Measurements from ENCODE around the gene CRMP1.
A peak's percentile ranks its signal among the peaks of the same experiment; 100 is the strongest.

Gene CRMP1

DNA sequence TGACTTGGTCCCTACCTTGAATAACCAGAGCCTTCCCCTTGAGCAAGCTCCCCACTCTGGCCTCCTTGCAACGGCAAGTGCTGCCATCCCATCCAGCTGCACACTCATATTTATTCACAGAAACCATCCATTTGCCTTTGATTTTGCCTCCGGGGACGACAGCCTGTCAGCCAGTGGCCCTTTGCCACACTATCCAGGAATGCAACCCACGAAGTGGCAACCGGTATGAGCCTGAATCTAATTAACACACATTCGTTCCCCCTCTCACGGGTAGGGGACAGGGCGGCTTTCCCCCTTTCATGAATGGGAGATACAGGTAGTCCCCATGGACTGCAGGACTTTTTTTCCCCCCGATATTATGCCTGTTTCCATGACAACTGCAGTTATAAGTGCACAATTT, 15.5 kb downstream of the CRMP1 start:
- peaks cover 67% of the 10 kb centered on the region for H3K79me1 ChIP-seq (ENCODE audit: low read length)
- no peak overlapping the region for H3K9ac ChIP-seq (ENCODE audit: low read length)
- peaks cover 2% of the 10 kb centered on the region for H3K4me1 ChIP-seq (ENCODE audit: control insufficient read depth, low read depth, low read length)
- no peak overlapping the region for H2BK5ac ChIP-seq (ENCODE audit: low read length)
- H3K27ac ChIP-seq (ENCODE audit: low read depth, low read length): no peak overlapping the region
- H3K4me2 ChIP-seq (ENCODE audit: low read length): no peak overlapping the region
- H3K79me2 ChIP-seq (ENCODE audit: control insufficient read depth, insufficient read depth, low read length): peaks cover 61% of the 10 kb centered on the region
- H3K27me3 ChIP-seq (ENCODE audit: insufficient read depth, low read length, poor library complexity): no peaks in the 10 kb centered on the region
- no peak overlapping the region for H3K4ac ChIP-seq (ENCODE audit: low read depth, low read length)
- H3K4me3 ChIP-seq (ENCODE audit: low read length): no peak overlapping the region
- no peak overlapping the region for H3K56ac ChIP-seq (ENCODE audit: low read length)
- H2AK5ac ChIP-seq (ENCODE audit: low read length): no peak overlapping the region
- H4K5ac ChIP-seq (ENCODE audit: low read length): no peak overlapping the region
- no peak overlapping the region for H3K23ac ChIP-seq (ENCODE audit: low read length)
- H3K18ac ChIP-seq (ENCODE audit: low read length): no peak overlapping the region
- no peaks in the 10 kb centered on the region for H3K36me3 ChIP-seq (ENCODE audit: control insufficient read depth, insufficient read depth, low read length)
- WGBS (ENCODE audit: extremely low coverage, insufficient coverage, low lambda C conversion rate): no CpG with 5 or more reads among the region's 9 CpGs
- no peak overlapping the region for H2BK120ac ChIP-seq (ENCODE audit: low read depth, low read length)
- DNase-seq: no peak
- no peak overlapping the region for H4K8ac ChIP-seq (ENCODE audit: low read depth, low read length)
- H2BK15ac ChIP-seq (replicated peaks; ENCODE audit: low read depth): no peak overlapping the region

DNA sequence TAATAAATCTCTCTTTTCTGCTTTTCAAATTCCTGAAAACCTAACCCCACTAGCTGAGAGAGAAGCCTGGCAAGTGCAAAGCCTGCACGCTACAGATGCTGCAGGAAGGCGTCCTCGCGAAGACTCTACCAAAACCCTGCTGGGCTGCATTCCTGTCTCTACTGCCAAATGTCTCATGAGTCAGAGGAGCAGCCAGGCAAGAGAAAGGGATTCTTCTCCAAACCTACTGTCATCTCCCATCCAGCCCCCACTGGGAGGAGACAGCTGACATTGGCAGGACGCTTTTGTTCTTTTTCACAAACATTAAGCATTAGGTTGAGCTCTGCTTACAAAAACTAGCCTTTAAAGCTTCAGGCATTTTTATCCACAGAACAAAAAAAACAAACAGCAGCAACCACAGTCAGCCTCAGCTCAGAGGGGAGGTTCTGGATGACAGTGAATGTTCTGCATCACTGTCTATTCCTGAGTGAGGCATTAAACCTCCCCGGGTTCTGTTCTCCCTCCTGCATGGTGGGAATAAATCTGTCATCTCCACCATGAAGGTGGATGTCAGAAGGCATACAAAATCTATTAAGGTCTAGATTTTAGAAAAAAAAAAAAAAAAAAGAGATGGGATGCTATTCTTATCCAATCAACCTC, 18.0 kb downstream of the CRMP1 start:
- Histone ChIP-seq H3K4me1 (ENCODE audit: control insufficient read depth, low read depth, low read length) (peaks cover 2% of the 10 kb centered on the region), H3K18ac (ENCODE audit: low read length) (no peak overlapping the region), H2BK120ac (ENCODE audit: low read depth, low read length) (no peak overlapping the region), H3K23ac (ENCODE audit: low read length) (no peak overlapping the region), H3K4me2 (ENCODE audit: low read length) (no peak overlapping the region), H2BK15ac (replicated peaks; ENCODE audit: low read depth) (no peak overlapping the region), H3K9ac (ENCODE audit: low read length) (no peak overlapping the region), H4K8ac (ENCODE audit: low read depth, low read length) (no peak overlapping the region), H3K79me2 (ENCODE audit: control insufficient read depth, insufficient read depth, low read length) (peaks cover 51% of the 10 kb centered on the region), H2AK5ac (ENCODE audit: low read length) (no peak overlapping the region), H3K4ac (ENCODE audit: low read depth, low read length) (no peak overlapping the region), H3K27ac (ENCODE audit: low read depth, low read length) (no peak overlapping the region), H3K79me1 (ENCODE audit: low read length) (peaks cover 62% of the 10 kb centered on the region), H4K5ac (ENCODE audit: low read length) (no peak overlapping the region), H3K27me3 (ENCODE audit: insufficient read depth, low read length, poor library complexity) (no peaks in the 10 kb centered on the region), H3K56ac (ENCODE audit: low read length) (no peak overlapping the region), H2BK5ac (ENCODE audit: low read length) (no peak overlapping the region), H3K36me3 (ENCODE audit: control insufficient read depth, insufficient read depth, low read length) (peaks cover 2% of the 10 kb centered on the region), H3K4me3 (ENCODE audit: low read length) (no peak overlapping the region)
- no CpG with 5 or more reads among the region's 6 CpGs for WGBS (ENCODE audit: extremely low coverage, insufficient coverage, low lambda C conversion rate)
- peak; percentile 87 for DNase-seq

DNA sequence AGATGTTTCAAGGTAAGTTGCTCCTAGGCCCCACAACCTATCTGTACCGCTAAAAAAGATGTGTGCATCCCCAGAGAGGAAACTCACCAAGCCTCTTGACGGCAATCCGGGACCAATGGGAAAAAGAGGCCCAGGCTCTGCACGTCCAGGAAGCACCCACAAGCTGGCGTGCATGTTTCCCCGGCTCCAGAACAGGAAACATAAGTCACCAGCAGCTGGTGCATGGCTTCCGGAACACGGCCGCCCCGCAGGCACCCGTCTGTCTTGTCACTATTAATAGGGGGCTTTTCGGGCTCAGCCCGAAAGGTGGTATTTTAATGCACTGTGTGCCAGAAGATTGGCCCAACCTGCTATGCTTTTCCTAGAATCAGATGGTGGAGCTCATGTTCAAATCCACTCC, 22.2 kb downstream of the CRMP1 start:
- no peak overlapping the region for H3K27ac ChIP-seq (ENCODE audit: low read depth, low read length)
- no peak for DNase-seq
- H3K4me2 ChIP-seq (ENCODE audit: low read length): no peak overlapping the region
- no peak overlapping the region for H3K9ac ChIP-seq (ENCODE audit: low read length)
- peaks cover 2% of the 10 kb centered on the region for H3K4me1 ChIP-seq (ENCODE audit: control insufficient read depth, low read depth, low read length)
- H2BK15ac ChIP-seq (replicated peaks; ENCODE audit: low read depth): no peak overlapping the region
- no peak overlapping the region for H3K23ac ChIP-seq (ENCODE audit: low read length)
- no peak overlapping the region for H3K4ac ChIP-seq (ENCODE audit: low read depth, low read length)
- H3K4me3 ChIP-seq (ENCODE audit: low read length): no peak overlapping the region
- no peak overlapping the region for H3K56ac ChIP-seq (ENCODE audit: low read length)
- no peak overlapping the region for H2BK5ac ChIP-seq (ENCODE audit: low read length)
- no peaks in the 10 kb centered on the region for H3K27me3 ChIP-seq (ENCODE audit: insufficient read depth, low read length, poor library complexity)
- no peak overlapping the region for H4K5ac ChIP-seq (ENCODE audit: low read length)
- peaks cover 3% of the 10 kb centered on the region for H3K36me3 ChIP-seq (ENCODE audit: control insufficient read depth, insufficient read depth, low read length)
- H3K18ac ChIP-seq (ENCODE audit: low read length): no peak overlapping the region
- WGBS (ENCODE audit: extremely low coverage, insufficient coverage, low lambda C conversion rate): no CpG with 5 or more reads among the region's 13 CpGs
- peaks cover 29% of the 10 kb centered on the region for H3K79me2 ChIP-seq (ENCODE audit: control insufficient read depth, insufficient read depth, low read length)
- H4K8ac ChIP-seq (ENCODE audit: low read depth, low read length): no peak overlapping the region
- H2BK120ac ChIP-seq (ENCODE audit: low read depth, low read length): no peak overlapping the region
- no peak overlapping the region for H2AK5ac ChIP-seq (ENCODE audit: low read length)
- H3K79me1 ChIP-seq (ENCODE audit: low read length): peaks cover 43% of the 10 kb centered on the region

DNA sequence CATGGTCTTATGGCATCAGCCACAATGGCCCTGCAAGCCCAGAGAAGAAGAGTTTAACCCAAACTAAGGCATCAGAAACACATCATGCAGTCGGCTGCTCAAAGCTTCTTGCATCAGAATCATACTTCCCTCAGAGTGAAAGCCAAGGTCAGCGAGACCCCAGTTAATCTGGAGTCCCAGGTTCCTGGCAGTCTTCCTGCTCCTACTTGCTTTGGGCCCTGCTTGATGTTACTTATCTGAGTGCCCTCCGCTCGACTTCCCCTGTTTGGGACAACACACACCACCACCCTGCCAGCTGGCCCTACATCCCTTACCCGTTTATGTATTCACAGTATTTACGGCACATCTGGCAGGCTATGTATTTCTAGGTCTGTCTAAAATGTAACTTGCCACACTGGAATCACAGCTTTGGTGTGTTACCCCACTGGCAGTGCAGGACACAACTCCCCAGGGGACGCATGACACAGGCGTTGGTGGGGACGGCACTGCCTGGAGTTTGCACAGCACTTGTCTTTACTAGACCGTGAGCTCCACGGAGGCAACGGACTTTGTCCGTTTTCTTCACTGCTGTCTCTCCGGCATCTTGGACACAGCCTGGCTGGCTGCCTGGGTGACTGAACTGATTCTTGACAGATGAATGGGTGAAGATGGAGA, 22.8 kb downstream of the CRMP1 start:
- no CpG with 5 or more reads among the region's 14 CpGs for WGBS (ENCODE audit: extremely low coverage, insufficient coverage, low lambda C conversion rate)
- no peak for DNase-seq
- H3K4me2 ChIP-seq (ENCODE audit: low read length): no peak overlapping the region

DNA sequence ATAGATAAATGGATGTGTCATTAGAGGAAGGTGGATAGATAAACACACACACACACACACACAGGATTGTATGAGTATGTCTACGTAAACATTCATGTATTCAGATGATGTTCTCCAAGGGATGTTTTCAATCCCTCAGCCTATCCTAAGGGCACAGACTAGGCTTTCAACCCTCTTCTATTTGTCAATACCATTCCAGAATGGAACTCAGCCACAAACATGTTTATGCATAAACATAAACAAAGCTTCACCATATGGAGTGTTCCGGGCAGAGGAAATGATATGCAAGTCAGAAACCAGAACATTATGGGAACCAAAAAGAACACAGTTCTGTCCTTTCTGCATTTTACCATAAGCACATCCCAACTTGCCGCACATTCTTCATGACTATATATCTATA, 25.0 kb downstream of the CRMP1 start:
- H3K56ac ChIP-seq (ENCODE audit: low read length): no peak overlapping the region
- peaks cover 5% of the 10 kb centered on the region for H3K36me3 ChIP-seq (ENCODE audit: control insufficient read depth, insufficient read depth, low read length)
- no peak overlapping the region for H4K8ac ChIP-seq (ENCODE audit: low read depth, low read length)
- no peak overlapping the region for H3K4me2 ChIP-seq (ENCODE audit: low read length)
- no peak overlapping the region for H3K4me3 ChIP-seq (ENCODE audit: low read length)
- no peak overlapping the region for H3K18ac ChIP-seq (ENCODE audit: low read length)
- no peak overlapping the region for H2AK5ac ChIP-seq (ENCODE audit: low read length)
- no peaks in the 10 kb centered on the region for H3K27me3 ChIP-seq (ENCODE audit: insufficient read depth, low read length, poor library complexity)
- no peak for DNase-seq
- peaks cover 27% of the 10 kb centered on the region for H3K79me1 ChIP-seq (ENCODE audit: low read length)
- no peaks in the 10 kb centered on the region for H3K4me1 ChIP-seq (ENCODE audit: control insufficient read depth, low read depth, low read length)
- no peak overlapping the region for H2BK15ac ChIP-seq (replicated peaks; ENCODE audit: low read depth)
- no peak overlapping the region for H3K9ac ChIP-seq (ENCODE audit: low read length)
- H3K27ac ChIP-seq (ENCODE audit: low read depth, low read length): no peak overlapping the region
- no peak overlapping the region for H2BK5ac ChIP-seq (ENCODE audit: low read length)
- no peak overlapping the region for H2BK120ac ChIP-seq (ENCODE audit: low read depth, low read length)
- no peak overlapping the region for H4K5ac ChIP-seq (ENCODE audit: low read length)
- H3K79me2 ChIP-seq (ENCODE audit: control insufficient read depth, insufficient read depth, low read length): peaks cover 17% of the 10 kb centered on the region
- H3K4ac ChIP-seq (ENCODE audit: low read depth, low read length): no peak overlapping the region
- H3K23ac ChIP-seq (ENCODE audit: low read length): no peak overlapping the region
- WGBS (ENCODE audit: extremely low coverage, insufficient coverage, low lambda C conversion rate): no CpG with 5 or more reads among the region's 3 CpGs

More for the DNA sequence above, 22.8 kb downstream of the CRMP1 start:
- no peaks in the 10 kb centered on the region for H3K27me3 ChIP-seq (ENCODE audit: insufficient read depth, low read length, poor library complexity)
- H3K36me3 ChIP-seq (ENCODE audit: control insufficient read depth, insufficient read depth, low read length): peaks cover 3% of the 10 kb centered on the region
- H3K27ac ChIP-seq (ENCODE audit: low read depth, low read length): no peak overlapping the region
- no peak overlapping the region for H3K23ac ChIP-seq (ENCODE audit: low read length)
- no peak overlapping the region for H2BK120ac ChIP-seq (ENCODE audit: low read depth, low read length)
- no peak overlapping the region for H3K4me3 ChIP-seq (ENCODE audit: low read length)
- no peak overlapping the region for H3K56ac ChIP-seq (ENCODE audit: low read length)
- H3K79me1 ChIP-seq (ENCODE audit: low read length): peaks cover 40% of the 10 kb centered on the region
- H3K4ac ChIP-seq (ENCODE audit: low read depth, low read length): no peak overlapping the region
- H2BK5ac ChIP-seq (ENCODE audit: low read length): no peak overlapping the region
- H2AK5ac ChIP-seq (ENCODE audit: low read length): no peak overlapping the region
- H3K79me2 ChIP-seq (ENCODE audit: control insufficient read depth, insufficient read depth, low read length): peaks cover 29% of the 10 kb centered on the region
- no peak overlapping the region for H4K5ac ChIP-seq (ENCODE audit: low read length)
- no peak overlapping the region for H4K8ac ChIP-seq (ENCODE audit: low read depth, low read length)
- H3K4me1 ChIP-seq (ENCODE audit: control insufficient read depth, low read depth, low read length): peaks cover 2% of the 10 kb centered on the region
- no peak overlapping the region for H3K18ac ChIP-seq (ENCODE audit: low read length)
- H2BK15ac ChIP-seq (replicated peaks; ENCODE audit: low read depth): no peak overlapping the region
- no peak overlapping the region for H3K9ac ChIP-seq (ENCODE audit: low read length)
